SU-DHL-6 (cell line): ENCODE measurements around the gene RHOA.

Experiments
- H2AFZ ChIP-seq: fragments of 200-600 bp; sonication (generic); 2 replicates; pipeline ENCODE4 v1.6.1; 2014; ENCODE audit warnings: low read depth, mild to moderate bottlenecking, moderate library complexity, mixed read lengths, antibody characterized with exemption, low read length; ENCODE audit not compliant: severe bottlenecking
- H3F3A ChIP-seq: fragments of 200-600 bp; shearing (Covaris generic); 2 replicates; pipeline ENCODE4 v1.6.0; 2016; ENCODE audit warnings: antibody characterized with exemption, mild to moderate bottlenecking; ENCODE audit not compliant: insufficient read depth
- H3K27ac ChIP-seq: fragments of 200-600 bp; sonication (generic); 2 replicates; pipeline ENCODE4 v1.5.1; 2016; ENCODE audit warnings: low read depth, mild to moderate bottlenecking, low read length, moderate library complexity, mixed read lengths
- H3K27me3 ChIP-seq: fragments of 200-600 bp; sonication (generic), shearing (Covaris generic); 2 replicates; pipeline ENCODE4 v1.6.0; 2014; ENCODE audit warnings: mild to moderate bottlenecking, low read length
- H3K36me3 ChIP-seq: fragments of 200-600 bp; sonication (generic); 2 replicates; pipeline ENCODE4 v1.6.1; 2014; ENCODE audit warnings: mild to moderate bottlenecking, low read length, mixed read lengths
- H3K4me2 ChIP-seq: fragments of 300-600, 200-600 bp; shearing (Covaris generic), sonication (generic); 2 replicates; pipeline ENCODE4 v1.6.0; 2014; ENCODE audit warnings: low read length, low read depth, mild to moderate bottlenecking; ENCODE audit not compliant: poor library complexity, severe bottlenecking
- H3K4me3 ChIP-seq: fragments of 200-600 bp; sonication (generic); 2 replicates; pipeline ENCODE4 v1.5.1; 2014; ENCODE audit warnings: antibody characterized with exemption, low read length, mild to moderate bottlenecking, mixed read lengths; ENCODE audit not compliant: insufficient read depth, poor library complexity, severe bottlenecking
- H3K79me2 ChIP-seq: fragments of 200-600 bp; sonication (generic); 2 replicates; pipeline ENCODE4 v1.6.1; 2014; ENCODE audit warnings: mild to moderate bottlenecking, low read length, moderate library complexity; ENCODE audit not compliant: insufficient read depth
- H3K9ac ChIP-seq: fragments of 200-600 bp; sonication (generic); 2 replicates; pipeline ENCODE4 v1.7.0; 2014; ENCODE audit warnings: mild to moderate bottlenecking, low read length
- H3K9me2 ChIP-seq: fragments of 200-600 bp; sonication (generic); replicated peaks from 2 replicates; pipeline ENCODE4 v1.6.1; 2014; ENCODE audit warnings: low read length; ENCODE audit not compliant: insufficient read depth
- H3K9me3 ChIP-seq: fragments of 200-600 bp; sonication (generic); 2 replicates; pipeline ENCODE4 v1.6.1; 2014; ENCODE audit warnings: low read length, mixed read lengths; ENCODE audit not compliant: insufficient read depth
- H4K20me1 ChIP-seq: fragments of 200-600 bp; sonication (generic); 2 replicates; pipeline ENCODE4 v1.6.1; 2014; ENCODE audit warnings: low read depth, mild to moderate bottlenecking, antibody characterized with exemption, low read length, moderate library complexity, mixed read lengths
- EZH2phosphoT487 ChIP-seq: fragments of 200-600 bp; sonication (generic), shearing (Covaris generic); conservative IDR thresholded peaks from 2 replicates; pipeline ENCODE4 v1.6.1; 2018; ENCODE audit warnings: mild to moderate bottlenecking, antibody characterized with exemption, low read length, moderate library complexity, mixed read lengths
- TF ChIP-seq, protein P1 (sequence below): fragments of 200-600 bp; sonication (generic); IDR thresholded peaks from one replicate; pipeline ENCODE4 v1.5.1; 2017; ENCODE audit warnings: antibody characterized with exemption, mild to moderate bottlenecking, low read length, moderate library complexity; ENCODE audit not compliant: insufficient read depth, poor library complexity, severe bottlenecking

The RHOA gene

DNA sequence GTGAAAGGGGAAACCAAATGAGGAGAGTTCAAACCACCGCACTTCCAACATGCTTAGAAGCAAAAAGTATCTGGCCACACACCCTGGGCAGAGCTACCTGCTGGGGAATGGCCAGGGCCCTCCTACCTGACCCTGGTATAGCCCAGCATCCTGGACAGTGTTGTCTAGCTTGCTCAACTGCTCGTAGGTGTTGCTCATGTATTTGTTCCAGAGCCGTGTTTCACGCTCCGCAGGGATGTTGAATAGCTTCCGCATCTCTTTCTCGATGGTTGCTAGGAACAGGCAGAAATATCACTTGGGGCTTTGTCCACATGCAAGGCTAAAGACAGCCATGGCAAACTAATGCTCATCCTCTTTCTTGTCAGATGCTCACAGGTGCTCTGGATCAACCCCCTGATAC lies 87.0 kb downstream of the RHOA start:
- H3F3A ChIP-seq, result no peaks in the 10 kb centered on the region
- no peak overlapping the region for H3K4me3 ChIP-seq
- peaks cover under 1% of the 10 kb centered on the region; the same call in 1 of the 2 replicates for H3K79me2 ChIP-seq
- no peaks in the 10 kb centered on the region for H3K9me3 ChIP-seq
- H3K9me2 ChIP-seq, result no peaks in the 10 kb centered on the region
- H2AFZ ChIP-seq, result no peak overlapping the region
- H3K27me3 ChIP-seq, result no peaks in the 10 kb centered on the region
- H3K27ac ChIP-seq, result no peak overlapping the region
- H3K4me2 ChIP-seq, result no peak overlapping the region
- peaks cover 12% of the 10 kb centered on the region; the same call in 1 of the 2 replicates for H3K36me3 ChIP-seq
- TF ChIP-seq, protein P1, sequence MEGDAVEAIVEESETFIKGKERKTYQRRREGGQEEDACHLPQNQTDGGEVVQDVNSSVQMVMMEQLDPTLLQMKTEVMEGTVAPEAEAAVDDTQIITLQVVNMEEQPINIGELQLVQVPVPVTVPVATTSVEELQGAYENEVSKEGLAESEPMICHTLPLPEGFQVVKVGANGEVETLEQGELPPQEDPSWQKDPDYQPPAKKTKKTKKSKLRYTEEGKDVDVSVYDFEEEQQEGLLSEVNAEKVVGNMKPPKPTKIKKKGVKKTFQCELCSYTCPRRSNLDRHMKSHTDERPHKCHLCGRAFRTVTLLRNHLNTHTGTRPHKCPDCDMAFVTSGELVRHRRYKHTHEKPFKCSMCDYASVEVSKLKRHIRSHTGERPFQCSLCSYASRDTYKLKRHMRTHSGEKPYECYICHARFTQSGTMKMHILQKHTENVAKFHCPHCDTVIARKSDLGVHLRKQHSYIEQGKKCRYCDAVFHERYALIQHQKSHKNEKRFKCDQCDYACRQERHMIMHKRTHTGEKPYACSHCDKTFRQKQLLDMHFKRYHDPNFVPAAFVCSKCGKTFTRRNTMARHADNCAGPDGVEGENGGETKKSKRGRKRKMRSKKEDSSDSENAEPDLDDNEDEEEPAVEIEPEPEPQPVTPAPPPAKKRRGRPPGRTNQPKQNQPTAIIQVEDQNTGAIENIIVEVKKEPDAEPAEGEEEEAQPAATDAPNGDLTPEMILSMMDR, result no peak
- no peak for TF ChIP-seq EZH2phosphoT487
- H3K9ac ChIP-seq, result no peak overlapping the region
- no peaks in the 10 kb centered on the region for H4K20me1 ChIP-seq

DNA sequence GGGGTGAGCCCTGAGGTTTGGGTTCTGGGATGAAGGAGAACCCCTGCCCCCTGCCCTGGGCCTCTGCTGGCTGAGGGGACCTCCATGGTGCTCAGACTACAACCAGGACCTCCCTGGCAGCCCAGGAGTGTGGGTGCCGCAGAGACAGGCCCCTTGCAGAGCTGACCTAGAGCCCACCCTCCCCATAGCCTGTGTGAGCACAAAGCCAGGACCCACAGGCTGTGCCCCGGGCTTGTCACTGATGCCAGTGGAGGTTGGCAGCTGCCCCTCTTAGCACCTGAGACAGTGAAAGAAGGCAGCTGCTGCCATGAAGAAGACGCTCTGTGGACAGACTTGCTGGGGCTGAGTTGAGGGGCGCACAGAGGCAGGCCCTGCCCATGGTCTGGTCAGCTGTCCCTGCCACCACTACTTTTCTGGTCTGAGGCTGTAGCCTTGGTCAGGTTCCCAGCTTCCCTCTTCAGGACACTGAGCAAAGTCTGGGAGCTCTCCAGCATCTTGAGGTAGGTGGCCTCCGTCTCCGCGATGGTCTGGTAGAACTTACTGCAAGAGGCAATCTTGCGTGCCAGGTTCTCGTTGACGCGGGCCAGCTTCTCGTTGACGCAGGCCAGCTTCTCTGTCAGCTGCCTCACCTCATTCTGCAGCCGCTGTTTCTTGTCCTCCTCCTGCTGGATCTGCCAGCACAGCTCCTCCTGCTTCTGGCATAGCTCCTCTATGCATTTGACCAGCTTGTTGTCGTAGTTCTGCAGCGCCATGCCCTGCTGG lies 94.9 kb downstream of the RHOA start:
- no peak overlapping the region for H2AFZ ChIP-seq
- H3K9ac ChIP-seq, result no peak overlapping the region
- H3K36me3 ChIP-seq, result no peaks in the 10 kb centered on the region; the same call in 1 of the 2 replicates
- TF ChIP-seq, protein P1, result no peak
- TF ChIP-seq EZH2phosphoT487, result no peak
- no peak overlapping the region for H3K4me3 ChIP-seq
- no peaks in the 10 kb centered on the region for H3K27me3 ChIP-seq
- no peaks in the 10 kb centered on the region for H4K20me1 ChIP-seq
- no peaks in the 10 kb centered on the region for H3K9me2 ChIP-seq
- H3K79me2 ChIP-seq, result no peaks in the 10 kb centered on the region
- H3K9me3 ChIP-seq, result no peaks in the 10 kb centered on the region
- no peaks in the 10 kb centered on the region for H3F3A ChIP-seq
- H3K27ac ChIP-seq, result no peak overlapping the region
- no peak overlapping the region for H3K4me2 ChIP-seq

DNA sequence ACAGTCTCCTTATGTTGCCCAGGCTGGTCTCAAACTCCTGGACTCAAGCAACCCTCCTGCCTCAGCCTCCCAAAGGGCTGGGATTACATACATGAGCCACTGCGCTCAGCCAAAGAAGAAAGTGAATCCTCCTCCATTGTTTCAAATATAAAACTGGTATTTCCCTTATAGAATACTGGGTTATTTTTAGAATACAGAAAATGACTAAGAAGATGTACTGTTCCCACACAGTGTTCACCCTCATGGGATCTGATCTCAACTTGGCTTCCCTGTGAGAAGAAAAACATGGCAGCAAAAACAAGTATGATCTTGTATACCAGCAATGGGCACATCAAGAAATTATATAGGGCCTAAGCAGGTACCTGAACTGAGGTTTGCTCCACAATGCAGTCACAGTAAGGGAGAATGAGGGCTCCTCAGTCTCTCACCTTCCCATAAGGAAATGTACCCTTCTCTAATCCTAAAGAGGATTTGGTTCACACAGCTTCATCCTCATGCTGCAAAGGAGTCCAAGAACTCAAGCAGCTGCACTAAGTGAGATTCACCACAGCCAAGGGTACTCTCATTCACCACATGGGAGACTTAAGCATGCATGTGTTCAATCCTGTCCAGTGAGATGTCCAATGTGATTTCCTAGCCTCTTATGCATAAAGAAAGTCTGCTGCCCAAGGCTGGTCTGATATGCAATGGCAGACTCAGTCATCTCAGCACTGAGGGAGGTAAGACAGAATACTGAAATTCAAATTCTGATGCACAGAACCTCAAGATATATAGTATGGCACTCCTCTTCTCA lies 97.7 kb downstream of the RHOA start:
- Histone ChIP-seq H3K9me2 (no peaks in the 10 kb centered on the region), H3K4me2 (no peak overlapping the region), H3K9ac (no peak overlapping the region), H4K20me1 (no peaks in the 10 kb centered on the region), H3K79me2 (no peaks in the 10 kb centered on the region), H3K36me3 (no peaks in the 10 kb centered on the region; the same call in 1 of the 2 replicates), H3K27ac (no peak overlapping the region), H3K9me3 (no peaks in the 10 kb centered on the region), H3K4me3 (no peak overlapping the region), H3F3A (no peaks in the 10 kb centered on the region), H3K27me3 (no peaks in the 10 kb centered on the region), H2AFZ (no peak overlapping the region)
- no peak for TF ChIP-seq EZH2phosphoT487
- TF ChIP-seq, protein P1, result no peak
